Stimulated activated CD8-positive, alpha-beta memory T cell treated with anti-CD3 and anti-CD28 coated beads, Interleukin-2, amount 100 ng/mL, for 1 hour (primary cell): ENCODE data around the gene MBOAT1.
"Not testable (repeated sequence)": the region's sequence is repeated elsewhere in the genome, so short reads cannot be mapped to it uniquely, and the experiment has no call there.

Experiments used
- DNase-seq, 2 donors: peaks; one replicate each; pipeline ENCODE4 v3.0.0-alpha.2; 2020; ENCODE audit warnings: low read depth in 2 of 2

Gene MBOAT1

DNA sequence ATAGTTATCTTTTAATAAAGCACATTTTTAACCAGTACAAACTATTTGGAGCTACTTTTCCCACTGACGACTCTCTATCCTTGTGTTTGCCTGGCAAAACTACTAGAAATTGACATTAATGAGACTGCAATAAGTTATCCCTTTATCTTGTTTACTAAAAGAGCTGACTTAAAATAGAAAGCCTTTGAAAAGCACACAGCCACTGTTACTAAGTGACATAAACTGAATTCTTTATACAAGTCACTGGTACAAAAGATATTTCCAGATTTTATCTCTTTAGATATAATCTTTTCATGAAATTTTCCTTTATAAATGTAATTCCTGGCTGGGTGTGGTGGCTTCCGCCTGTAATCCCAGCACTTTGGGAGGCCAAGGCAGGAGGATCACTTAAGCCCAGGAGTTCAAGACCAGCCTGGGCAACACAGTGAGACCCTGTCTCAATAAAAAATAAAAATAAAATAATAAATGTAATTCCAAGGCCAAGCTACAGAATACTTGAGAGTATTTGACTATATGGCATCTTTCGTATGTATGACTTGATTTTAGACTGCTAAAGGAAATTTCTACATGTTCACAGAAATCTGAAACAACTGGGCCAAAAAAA, 9.5 kb downstream of the MBOAT1 start:
- no peak for DNase-seq

DNA sequence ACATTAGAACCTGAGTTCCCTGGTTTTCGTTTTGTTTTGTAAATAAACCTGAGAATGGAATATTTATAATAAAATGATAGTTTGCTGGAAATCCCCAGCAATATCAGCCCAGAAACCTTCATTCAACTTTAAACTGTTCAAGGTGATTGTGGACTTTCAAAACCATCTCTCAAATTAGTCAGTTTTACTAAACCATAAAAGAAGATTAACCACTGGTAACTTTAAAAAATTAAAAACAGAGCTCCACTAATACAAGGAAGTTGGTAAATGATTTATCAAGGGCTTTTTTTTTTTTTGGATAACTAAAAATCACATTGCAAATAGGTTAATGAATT, 10.0 kb downstream of the MBOAT1 start:
- no peak for DNase-seq

DNA sequence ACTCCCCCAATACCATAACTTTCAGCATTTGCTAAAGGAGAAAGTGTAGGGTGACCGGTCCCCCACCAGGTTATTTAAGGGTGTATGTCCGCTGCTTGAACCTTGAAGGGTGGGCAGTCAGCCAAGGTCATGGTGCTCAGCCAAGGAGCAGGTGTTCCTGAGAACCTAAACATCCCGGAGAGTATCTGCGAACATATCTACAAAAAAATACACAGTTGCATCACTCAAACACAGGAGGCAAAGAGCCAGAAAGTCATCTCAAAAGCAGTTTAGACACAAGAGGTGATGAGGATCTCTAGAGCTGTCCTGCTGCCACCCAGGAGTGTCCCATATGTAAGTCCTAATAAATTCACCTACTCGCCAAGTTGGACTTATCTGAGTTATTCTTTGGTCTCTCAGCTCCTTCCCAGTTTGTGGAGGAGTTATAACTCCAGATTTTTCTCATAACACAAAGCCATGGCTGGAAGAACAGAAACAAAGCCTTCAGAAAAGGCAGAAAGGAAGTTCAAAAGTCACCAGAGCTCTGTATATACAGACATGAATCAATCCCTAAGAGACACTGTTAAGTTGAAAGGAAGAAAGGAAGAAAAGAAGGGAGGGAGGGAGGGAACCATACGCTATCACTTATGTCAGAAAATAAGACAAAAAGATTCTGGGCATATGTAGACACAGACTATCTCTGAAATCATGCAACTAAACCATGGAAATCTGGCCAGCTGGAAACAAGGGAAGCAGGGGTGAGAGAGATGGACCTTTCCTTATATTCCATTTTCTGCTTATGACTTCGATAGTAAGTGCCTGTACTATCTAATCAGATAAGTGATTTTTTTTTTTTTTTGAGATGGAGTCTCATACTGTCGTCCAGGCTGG, 11.3 kb downstream of the MBOAT1 start:
- no peak for DNase-seq

DNA sequence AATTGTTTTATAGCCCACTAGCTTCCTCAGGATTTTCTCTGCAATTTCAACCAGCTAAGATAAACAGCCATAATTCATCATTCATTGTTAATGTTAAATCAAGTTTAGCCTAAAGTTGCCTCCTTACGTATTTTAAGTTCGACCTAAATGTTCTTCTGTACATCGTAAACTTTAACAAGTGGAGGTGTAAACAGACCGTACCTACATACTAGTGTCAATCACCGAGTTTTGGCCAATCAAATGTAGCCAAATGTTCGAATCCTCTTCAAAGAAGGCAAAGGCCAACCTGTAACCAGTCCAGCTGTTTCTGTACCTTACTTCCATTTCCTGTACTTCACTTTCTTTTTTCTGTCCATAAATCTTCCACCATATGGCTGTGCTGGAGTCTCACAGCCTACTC, 13.5 kb downstream of the MBOAT1 start:
- DNase-seq, result no peak

DNA sequence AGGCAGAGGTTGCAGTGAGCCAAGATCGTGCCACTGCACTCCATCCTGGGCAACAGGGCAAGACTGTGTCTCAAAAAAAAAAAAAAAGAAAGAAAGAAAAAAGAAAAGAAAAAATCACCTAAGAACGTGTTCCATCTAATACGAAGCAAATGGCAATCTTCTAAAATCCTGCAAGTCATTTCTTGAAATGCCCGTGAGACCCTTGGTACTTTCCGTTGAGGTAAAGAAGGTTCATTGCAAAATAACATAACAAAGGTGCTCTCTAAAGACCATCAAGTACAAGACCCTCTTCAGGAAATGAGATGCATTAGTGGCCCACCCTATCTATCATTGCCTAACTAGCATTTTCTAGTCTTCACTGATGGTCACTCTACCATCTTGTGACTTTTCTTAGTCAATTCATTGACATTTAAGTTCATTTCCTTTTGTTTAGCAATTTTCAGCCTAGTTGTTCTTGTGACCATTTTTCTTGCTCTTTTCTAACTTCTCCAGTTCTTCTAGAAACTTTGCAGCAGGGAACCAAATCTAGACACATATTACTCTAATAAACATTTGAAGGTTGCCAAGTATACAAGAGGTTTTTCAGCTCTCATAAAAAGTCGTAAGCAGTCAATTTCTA, 14.0 kb downstream of the MBOAT1 start:
- no peak for DNase-seq

DNA sequence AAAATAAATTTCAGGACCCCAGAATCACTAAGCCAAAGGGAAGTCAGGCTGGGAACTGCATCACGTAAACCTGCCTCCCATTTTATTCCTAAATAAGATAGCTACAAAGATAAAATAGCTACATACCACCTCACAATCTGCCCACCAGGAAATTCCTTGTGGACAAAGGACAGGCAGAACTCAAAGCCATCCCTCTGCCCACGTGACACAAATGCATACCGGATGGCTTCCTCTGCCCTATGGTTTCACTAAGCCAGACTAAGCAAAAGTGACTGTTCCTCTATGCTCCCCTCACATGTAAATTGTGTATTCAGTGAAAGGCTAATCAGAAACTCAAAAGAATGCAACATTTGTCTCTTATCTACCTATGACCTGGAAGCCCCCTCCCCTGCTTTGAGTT, 15.0 kb downstream of the MBOAT1 start:
- DNase-seq, result no peak

DNA sequence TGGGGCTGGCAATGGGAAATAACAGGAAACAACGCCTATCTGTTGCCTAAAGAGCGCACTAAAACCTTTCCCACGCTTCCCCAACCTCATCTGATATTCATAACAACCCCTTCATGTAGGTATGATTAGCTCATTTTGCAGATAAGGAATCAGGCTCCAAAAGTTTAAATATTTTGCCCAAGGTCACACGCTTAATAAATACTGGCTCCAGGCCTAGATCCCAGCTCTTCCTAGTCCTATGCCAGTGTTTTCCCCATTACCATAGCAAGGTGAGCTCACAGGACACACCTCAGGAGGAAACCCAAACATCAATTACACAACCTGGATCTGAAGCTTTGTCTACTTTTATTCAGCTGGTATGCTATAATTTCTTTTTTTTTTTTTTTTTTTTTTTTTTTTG, 19.6 kb downstream of the MBOAT1 start:
- DNase-seq, result no peak

DNA sequence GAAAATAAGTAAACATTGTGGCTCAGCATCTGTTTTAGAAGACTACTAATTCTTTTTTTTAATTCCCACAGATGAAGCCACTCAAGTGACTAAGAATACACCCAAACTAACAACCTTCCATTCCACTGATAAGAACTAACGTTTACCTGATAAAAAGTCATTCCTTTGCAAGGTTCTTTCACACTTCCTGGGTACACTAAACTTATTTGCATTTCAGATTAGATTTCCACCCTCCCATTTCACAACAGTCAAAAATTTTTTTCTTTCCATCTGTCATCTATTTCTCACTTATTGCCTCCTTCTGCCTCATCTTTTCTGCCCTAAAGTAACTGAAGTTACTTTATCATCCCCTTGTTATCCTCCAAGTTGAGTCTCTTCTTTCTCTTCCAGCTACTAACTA, 20.3 kb downstream of the MBOAT1 start:
- no peak for DNase-seq

DNA sequence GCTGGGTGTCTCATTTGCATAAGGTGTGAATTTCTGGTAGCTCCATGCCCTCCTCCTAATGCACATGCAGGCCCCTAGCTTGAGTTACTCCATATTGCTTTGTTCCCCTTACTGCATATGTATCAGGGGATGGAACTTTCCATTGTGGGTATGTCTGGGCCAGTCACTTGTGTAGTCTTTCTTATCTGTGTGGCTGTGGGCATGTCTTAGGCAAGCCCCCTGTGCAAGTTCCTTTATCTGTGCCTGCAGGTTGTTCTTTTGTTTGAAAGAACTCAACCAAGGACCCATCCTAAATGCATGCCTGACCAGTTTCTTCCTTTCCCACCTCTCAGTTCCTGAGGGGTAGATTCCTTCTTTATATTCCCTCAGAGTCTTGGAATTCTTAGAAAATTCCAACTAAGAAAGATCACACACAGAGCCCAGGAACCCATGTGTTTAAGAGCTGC, 23.6 kb downstream of the MBOAT1 start:
- DNase-seq, result no peak

DNA sequence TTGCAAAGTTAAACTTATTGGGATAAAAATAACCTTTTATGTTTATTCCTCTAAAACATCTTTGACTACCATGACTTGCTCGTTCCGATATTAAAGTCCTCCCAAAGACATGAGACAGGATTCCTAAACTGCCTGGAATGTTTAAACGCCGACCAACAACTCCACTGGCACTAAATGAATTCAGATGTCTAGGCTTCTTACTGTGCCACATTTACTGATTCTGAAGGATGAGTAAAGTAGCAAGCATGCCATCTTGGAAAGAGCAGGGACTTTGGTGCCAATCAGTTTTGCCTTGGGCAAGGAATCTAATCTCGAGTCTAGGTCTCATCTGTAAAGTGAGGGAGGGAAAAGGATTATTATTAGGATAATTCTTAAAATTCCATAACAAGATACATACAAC, 25.3 kb downstream of the MBOAT1 start:
- no peak for DNase-seq

DNA sequence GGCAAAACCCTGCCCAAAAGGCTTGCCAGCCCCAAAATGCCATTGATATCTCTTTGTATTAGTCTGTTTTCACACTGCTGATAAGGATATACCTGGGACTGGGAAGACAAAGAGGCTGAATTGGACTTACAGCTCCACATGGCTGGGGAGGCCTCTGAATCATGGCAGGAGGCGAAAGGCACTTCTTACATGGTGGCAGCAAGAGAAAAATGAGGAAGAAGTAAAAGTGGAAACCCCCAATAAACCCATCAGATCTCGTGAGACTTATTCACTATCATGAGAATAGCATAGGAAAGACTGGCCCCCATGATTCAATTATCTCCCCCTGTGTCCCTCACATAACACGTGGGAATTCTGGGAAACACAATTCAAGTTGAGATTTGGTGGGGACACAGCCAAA, 28.6 kb downstream of the MBOAT1 start:
- DNase-seq, result no peak

DNA sequence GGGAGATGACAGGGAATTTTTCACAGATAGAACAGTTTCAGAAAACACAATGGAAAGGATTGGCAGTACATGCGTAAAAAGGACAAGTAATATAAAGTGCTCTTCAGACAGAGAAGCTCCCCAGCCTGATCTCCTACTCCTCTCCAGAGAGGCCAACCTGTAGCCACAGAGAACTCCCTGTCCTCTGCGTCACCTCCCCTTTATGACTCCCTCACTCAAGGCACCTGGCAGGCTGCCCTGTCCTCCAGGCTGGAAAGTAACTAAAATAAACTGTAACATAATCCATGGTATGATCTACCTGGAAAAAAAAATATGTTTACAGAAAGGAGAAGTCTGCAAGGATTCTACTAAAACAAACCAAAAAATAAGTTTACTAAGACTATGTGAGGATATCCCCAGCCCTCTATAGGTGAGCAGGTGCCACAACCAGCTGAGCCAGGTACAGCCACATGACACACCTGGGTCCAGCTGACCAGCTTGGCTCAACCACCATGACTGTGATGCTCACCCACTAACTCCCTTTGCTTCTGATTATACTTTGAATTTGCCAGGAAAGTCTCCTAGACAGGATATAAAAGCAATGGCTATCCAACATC, 29.2 kb downstream of the MBOAT1 start:
- no peak for DNase-seq

DNA sequence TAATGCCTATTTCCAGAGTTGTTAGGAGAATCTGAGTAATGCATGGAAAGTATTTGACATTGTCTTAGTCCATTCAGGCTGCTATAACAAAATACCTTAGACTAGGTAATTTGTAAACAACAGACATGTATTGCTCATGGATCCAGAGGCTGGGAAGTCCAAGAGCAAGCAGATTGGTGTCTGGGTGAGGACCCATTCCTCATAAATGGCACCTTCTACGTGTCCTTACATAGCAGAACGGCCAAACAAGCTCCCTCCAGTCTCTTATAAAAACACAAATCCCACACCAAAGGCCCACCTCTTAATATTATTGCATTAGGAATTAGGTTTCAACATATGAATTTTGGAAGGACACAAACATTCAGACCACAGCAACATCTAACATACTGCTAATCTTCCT, 30.2 kb downstream of the MBOAT1 start:
- DNase-seq, result no peak

DNA sequence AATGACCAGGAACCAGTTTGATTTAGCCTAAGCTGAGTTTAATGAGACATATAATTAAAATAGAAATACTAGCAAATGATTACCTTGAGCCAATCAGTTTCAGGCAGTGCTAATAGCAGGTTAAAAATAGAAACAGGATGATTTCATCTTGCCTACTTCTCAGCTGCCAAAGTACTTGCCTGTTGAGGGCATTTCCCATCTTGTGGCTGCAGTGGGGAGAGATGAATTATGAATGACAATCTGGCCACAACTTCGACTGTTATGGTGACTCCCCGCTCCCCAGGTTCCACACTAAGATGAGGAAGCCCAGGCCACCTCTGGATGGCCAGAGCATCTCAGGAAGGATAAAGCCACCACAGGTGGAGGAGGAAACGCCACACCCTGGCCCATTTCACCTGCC, 31.3 kb downstream of the MBOAT1 start:
- no peak for DNase-seq

DNA sequence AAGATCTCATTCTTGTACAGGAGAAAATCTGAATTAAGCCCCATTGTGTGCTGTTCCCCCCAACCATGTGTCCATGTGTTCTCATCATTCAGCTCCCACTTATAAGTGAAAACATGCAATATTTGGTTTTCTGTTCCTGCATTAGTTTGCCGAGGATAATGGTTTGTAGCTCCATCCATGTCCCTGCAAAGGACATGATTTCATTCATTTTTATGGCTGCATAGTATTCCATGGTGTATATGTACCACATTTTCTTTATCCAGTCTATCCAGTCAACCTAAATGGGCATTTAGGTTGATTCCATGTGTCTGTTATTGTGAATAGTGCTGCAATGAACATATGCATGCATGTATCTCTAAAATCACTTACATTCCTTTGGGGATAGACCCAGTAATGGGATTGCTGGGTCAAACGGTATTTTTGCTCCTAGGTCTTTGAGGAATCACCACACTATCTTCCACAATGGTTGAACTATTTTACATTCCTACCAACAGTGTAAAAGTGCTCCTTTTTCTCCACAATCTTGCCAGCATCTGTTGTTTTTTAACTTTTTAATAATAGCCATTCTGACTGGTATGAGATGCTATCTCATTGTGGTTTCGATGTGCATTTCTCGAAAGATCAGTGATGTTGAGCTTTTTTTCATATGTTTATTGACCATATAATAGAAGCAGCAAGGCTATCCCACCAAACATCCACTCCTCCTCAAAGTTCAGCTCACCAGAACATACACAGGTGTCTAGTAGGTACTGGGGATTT, 32.8 kb downstream of the MBOAT1 start:
- DNase-seq, result not testable (repeated sequence)

DNA sequence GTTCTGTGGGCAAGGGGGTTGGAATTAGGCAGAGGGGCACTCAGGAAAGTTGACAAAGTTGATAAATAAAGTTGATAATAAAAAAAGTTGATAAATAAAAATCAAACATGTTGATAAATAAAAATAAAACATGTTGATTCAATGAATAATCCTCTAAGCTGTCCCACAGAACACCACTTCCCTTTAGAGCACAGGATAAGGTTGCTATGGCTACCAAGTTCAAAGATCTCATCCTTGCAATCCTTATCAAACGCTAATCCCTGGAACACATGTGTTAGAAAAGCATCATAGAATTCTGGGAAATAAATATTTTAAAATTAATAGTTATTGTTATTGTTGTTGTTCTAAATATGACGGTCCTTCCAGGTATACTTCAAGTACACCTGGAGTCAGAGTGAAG, 33.9 kb downstream of the MBOAT1 start:
- no peak for DNase-seq

DNA sequence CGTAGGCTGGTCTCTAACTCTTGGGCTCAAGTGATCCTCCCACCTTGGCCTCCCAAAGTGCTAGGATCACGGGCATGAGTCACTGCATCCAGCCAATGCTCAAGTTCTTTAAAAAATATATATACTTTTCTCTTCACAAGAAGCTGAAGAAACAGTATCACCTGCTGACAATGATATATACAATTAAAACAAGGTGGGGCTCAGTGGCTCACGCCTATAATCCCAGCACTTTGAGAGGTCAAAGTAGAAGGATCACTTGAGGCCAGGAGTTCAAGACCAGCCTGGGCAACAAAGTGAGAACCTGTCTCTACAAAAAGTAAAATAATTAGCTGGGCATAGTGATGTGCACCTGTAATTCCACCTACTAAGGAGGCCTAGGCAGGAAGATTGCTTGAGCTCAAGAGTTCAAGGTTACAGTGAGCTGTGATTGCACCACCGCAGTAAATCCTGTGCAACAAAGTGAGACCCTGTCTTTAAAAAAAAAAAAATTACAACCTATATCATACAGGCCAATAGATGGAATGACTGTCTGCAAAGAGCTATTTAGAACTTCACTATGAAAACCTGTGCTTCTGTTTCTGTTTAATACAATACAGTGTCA, 36.4 kb downstream of the MBOAT1 start:
- no peak for DNase-seq

DNA sequence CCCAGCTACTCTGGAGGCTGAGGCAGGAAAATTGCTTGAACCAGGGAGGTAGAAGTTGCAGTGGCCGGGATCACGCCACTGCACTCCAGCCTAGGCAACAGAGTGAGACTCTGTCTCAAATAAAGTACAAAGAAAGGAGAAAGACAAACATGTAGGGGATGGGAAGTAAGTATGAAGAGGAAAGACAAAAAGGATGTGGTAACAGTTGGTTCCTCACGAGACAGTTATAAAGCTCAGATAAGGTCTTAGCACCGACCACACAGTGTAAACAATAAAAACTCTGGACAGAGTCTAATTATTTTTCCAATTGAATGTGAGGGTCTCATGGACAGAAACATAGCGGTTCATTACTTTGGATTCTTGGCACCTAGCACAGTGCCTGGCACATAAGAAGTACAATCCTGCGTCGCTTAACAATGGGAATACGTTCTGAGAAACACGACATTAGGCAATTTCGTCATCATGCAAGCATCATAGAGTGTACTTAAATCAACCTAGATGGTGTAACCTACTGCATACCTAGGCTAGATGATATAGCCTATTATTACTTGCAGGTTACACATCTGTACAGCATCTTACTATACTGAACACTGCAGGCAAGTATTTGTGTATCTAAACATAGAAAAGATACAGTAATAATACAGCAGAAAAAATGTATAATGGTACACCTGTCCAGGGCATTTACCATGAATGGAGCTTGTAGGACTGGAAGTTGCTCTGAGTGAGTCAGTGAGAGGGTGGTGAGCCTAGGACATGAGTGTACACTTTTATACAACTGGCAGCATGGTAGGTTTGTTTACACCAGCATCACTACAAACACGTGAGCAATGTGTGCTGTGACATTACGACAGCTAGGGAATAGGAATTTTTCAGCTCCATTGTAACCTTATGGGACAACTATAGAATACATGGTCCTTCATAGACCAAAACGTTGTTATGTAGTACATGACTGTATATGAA, 38.2 kb downstream of the MBOAT1 start:
- no peak for DNase-seq

DNA sequence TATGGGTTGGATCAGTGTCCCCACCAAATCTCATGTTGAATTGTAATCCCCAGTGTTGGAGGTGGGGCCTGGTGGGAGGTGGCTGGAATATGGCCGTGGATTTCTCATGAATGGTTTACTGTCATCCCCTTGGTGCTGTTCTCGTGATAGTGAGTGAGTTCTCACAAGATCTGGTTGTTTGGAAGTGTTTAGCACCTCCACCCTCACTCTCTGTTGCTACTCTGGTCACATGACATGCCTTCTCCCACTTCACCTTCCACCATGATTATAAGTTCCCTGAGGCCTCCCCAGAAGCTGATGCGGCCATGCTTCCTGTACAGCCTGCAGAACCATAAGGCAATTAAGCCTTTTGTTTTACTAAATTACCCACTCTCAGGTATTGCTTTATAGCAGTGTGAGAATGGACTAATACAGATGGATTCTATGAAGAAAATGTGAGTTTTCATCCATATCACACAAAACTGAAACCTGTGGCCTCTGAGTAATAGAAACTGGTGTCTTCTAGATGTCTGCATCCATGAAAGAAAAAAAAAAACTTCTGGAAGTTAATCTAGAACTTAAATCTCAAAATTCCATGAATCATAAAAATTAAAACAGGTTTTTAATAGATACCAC, 39.3 kb downstream of the MBOAT1 start:
- no peak for DNase-seq
